B cell (primary cell): Measurements from ENCODE around the gene PLCD3. TPM values are rescaled to one million over a fixed set of nuclear protein-coding genes. Genes with fewer than 3 reads are reported as not detected.

Source experiments
- ATAC-seq: fragments of 200-7000 bp; cut with Tn5 transposase; one replicate; pipeline ENCODE4 v1.10.0; 2021; ENCODE audit warnings: low read depth, mild to moderate bottlenecking, moderate number of reproducible peaks, moderate library complexity
- CTCF ChIA-PET: fragments of 350-600 bp; sonication (Branson Sonifier 250); formaldehyde crosslinking; loops from one replicate; lab custom pipeline; 2021; ENCODE audit warnings: antibody characterized with exemption, inconsistent platforms; lab: Charles Lee
- POLR2A ChIA-PET: fragments of 350-600 bp; sonication (Branson Sonifier 250); formaldehyde crosslinking; loops from one replicate; lab custom pipeline; 2021; ENCODE audit warnings: antibody characterized with exemption; lab: Charles Lee
- DNase-seq: peaks from one replicate; pipeline ENCODE4 v3.0.0; 2013
- H2AFZ ChIP-seq: 2 replicates; pipeline ENCODE4 v1.6.1; 2012; ENCODE audit warnings: mild to moderate bottlenecking, low read depth, low read length; ENCODE audit not compliant: insufficient read depth, poor library complexity, severe bottlenecking
- H3K27ac ChIP-seq, 2 donors: 1 replicate in 1 of 2; 2 replicates in 1 of 2; pipeline ENCODE4 v1.5.1; 2012 to 2013; ENCODE audit warnings: low read length in 2 of 2, mild to moderate bottlenecking in 2 of 2, moderate library complexity in 1 of 2
- H3K27me3 ChIP-seq, 4 experiments: fragments of 200-600 bp in 1 of 4; sonication (generic) in 1 of 4; replicated peaks in 1 of 4; 1 replicate in 2 of 4; 2 replicates in 2 of 4; pipeline versions ENCODE4 v1.6.1 to v1.7.0; 2013 to 2016; ENCODE audit warnings: low read length in 3 of 4, mild to moderate bottlenecking in 2 of 4, mixed read lengths in 1 of 4, moderate library complexity in 1 of 4; ENCODE audit not compliant: insufficient read depth in 4 of 4, control insufficient read depth in 3 of 4; ENCODE audit errors: control extremely low read depth in 1 of 4
- H3K36me3 ChIP-seq, 2 experiments: replicated peaks in 1 of 2; 1 replicate in 1 of 2; 2 replicates in 1 of 2; pipeline versions ENCODE4 v1.6.1 to v1.7.1; 2013; ENCODE audit warnings: low read length in 1 of 2; ENCODE audit not compliant: insufficient read depth in 2 of 2, control insufficient read depth in 1 of 2; ENCODE audit errors: control extremely low read depth in 1 of 2, extremely low read depth in 1 of 2
- H3K4me1 ChIP-seq, 2 donors: fragments of 200-600 bp in 1 of 2; sonication (generic) in 1 of 2; 1 replicate in 1 of 2; 2 replicates in 1 of 2; pipeline versions ENCODE4 v1.5.1 to v1.6.1; 2013 to 2017; ENCODE audit warnings: low read length in 2 of 2; ENCODE audit not compliant: control insufficient read depth in 2 of 2, insufficient read depth in 2 of 2
- H3K4me2 ChIP-seq: replicated peaks from 2 replicates; pipeline ENCODE3; 2012; ENCODE audit warnings: mild to moderate bottlenecking, low read depth, low read length; ENCODE audit not compliant: poor library complexity, severe bottlenecking
- H3K4me3 ChIP-seq, 5 experiments: fragments of 200-600 bp in 1 of 5; sonication (generic) in 1 of 5; 1 replicate in 3 of 5; 2 replicates in 2 of 5; pipeline versions ENCODE4 v1.5.1 to v1.7.0; 2011 to 2016; ENCODE audit warnings: low read length in 4 of 5, mild to moderate bottlenecking in 4 of 5, low read depth in 2 of 5, control low read depth in 1 of 5, moderate library complexity in 1 of 5; ENCODE audit not compliant: insufficient read depth in 1 of 5; ENCODE audit errors: control extremely low read depth in 1 of 5, extremely low read depth in 1 of 5
- H3K79me2 ChIP-seq: fragments of 200-600 bp; sonication (generic); one replicate; pipeline ENCODE4 v1.6.0; 2016; ENCODE audit warnings: low read length; ENCODE audit not compliant: control insufficient read depth, insufficient read depth
- H3K9ac ChIP-seq: fragments of 200-600 bp; sonication (generic); 2 replicates; pipeline ENCODE4 v1.6.1; 2017; ENCODE audit warnings: mild to moderate bottlenecking, low read length, moderate library complexity
- H3K9me3 ChIP-seq, 3 donors: one replicate each; pipeline versions ENCODE4 v1.6.1 to v1.7.1; 2013; ENCODE audit warnings: low read length in 2 of 3; ENCODE audit not compliant: control insufficient read depth in 2 of 3, insufficient read depth in 1 of 3; ENCODE audit errors: control extremely low read depth in 1 of 3
- H4K20me1 ChIP-seq: 2 replicates; pipeline ENCODE4 v1.6.0; 2012; ENCODE audit warnings: mild to moderate bottlenecking, low read length; ENCODE audit not compliant: insufficient read depth, control insufficient read depth, poor library complexity, severe bottlenecking
- H3K27ac Mint-ChIP-seq: one replicate; pipeline ENCODE4 v1.8.0; 2021; ENCODE audit warnings: mixed read lengths
- H3K27me3 Mint-ChIP-seq: one replicate; pipeline ENCODE4 v1.8.0; 2021; ENCODE audit warnings: mixed read lengths
- H3K4me1 Mint-ChIP-seq: one replicate; pipeline ENCODE4 v1.8.0; 2021; ENCODE audit warnings: mixed read lengths
- H3K4me3 Mint-ChIP-seq: one replicate; pipeline ENCODE4 v1.8.0; 2021; ENCODE audit warnings: mixed read lengths
- H3K9me3 Mint-ChIP-seq: one replicate; pipeline ENCODE4 v1.8.0; 2022; ENCODE audit warnings: mixed read lengths; ENCODE audit not compliant: insufficient read depth
- EZH2 ChIP-seq: IDR thresholded peaks from 2 replicates; pipeline ENCODE4 v1.6.1; 2012; ENCODE audit warnings: borderline replicate concordance, low read depth, mild to moderate bottlenecking, moderate library complexity, low read length; ENCODE audit not compliant: insufficient read depth, poor library complexity, severe bottlenecking
- WGBS: methylation state at CpG from one replicate; pipeline ENCODE4 v1.1.5; 2013; ENCODE audit warnings: missing lambda C conversion rate; ENCODE audit not compliant: insufficient coverage; 5-methylcytosine and 5-hydroxymethylcytosine counted together
- intact Hi-C: fragments of 100-400 bp; cut with micrococcal nuclease; formaldehyde crosslinking; loops from one replicate; pipeline ENCODE4 v1.10.0; 2022
- polyA plus RNA-seq: library from polyadenylated mRNA; depleted of rRNA; stranded (reverse); fragments of >200 nt; gene quantifications from 2 replicates; pipeline ENCODE4 v1.2.3, GENCODE V29; 2012
- total RNA-seq, 2 donors: library from RNA; stranded (reverse); fragments of 120-200 nt in 1 of 2; gene quantifications; 1 replicate in 1 of 2; 2 replicates in 1 of 2; pipeline versions ENCODE4 v1.2.3 to v1.2.4, GENCODE V29; 2013 to 2022
- TF ChIP-seq, protein P1 (sequence below): fragments of 200-600 bp; IDR thresholded peaks from one replicate; pipeline ENCODE4 v1.8.0; 2022; ENCODE audit warnings: antibody characterized with exemption, mild to moderate bottlenecking

Gene PLCD3
- total and polyA plus RNA-seq, 2 donors (not counting 1 experiment from before 2014, with no cell fraction given), result 0.54 to 2.2 TPM

DNA sequence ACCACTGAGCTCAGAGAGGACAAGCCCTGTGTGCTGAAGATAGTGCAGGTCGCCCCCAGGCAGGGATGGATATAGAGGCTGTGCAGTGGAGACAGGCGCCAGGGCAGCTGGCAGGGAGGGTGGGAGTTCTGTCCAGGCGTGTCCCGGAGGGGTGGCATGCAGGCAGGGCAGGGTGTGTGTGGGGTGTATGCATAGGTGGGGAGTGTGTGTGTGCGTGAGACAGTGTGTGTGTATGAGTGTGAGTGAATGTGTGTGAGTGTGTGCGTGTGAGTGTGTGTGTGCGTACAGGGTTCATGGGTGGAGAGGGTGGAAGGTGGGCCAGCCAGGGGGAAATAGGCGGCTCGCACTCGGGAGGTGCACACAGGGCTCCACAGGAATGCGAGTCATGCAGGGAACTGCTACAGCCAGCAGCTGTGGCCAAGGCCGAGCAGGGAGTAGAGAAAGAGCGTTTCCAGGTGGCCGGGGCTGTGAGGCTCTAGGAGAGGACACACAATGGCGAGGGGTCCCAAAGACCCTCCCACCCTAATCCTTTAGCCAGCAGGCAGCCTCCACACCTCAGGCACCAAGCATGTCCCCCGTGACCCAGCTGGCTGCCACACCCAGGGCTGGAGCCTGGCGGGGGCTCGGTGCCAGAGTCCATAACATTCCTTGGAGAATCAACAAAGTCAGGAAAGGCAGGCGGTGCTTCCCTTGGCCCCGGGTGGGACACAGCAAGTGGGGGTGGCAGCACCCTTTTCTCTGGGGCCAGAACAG lies 4.6 kb downstream of the PLCD3 start:
- no peak overlapping the region for H3K27ac ChIP-seq
- no peak overlapping the region for H3K4me2 ChIP-seq
- no peaks in the 10 kb centered on the region for H3K9me3 Mint-ChIP-seq
- intact Hi-C loops, result no loop called here
- no peak for DNase-seq
- H3K79me2 ChIP-seq, result no peaks in the 10 kb centered on the region
- H2AFZ ChIP-seq, result no peak overlapping the region
- H4K20me1 ChIP-seq, result no peaks in the 10 kb centered on the region
- no peak overlapping the region for H3K4me3 Mint-ChIP-seq
- peaks cover 7 to 8% of the 10 kb centered on the region in 2 donors for H3K4me1 ChIP-seq
- no peak for TF ChIP-seq EZH2
- TF ChIP-seq, protein P1, sequence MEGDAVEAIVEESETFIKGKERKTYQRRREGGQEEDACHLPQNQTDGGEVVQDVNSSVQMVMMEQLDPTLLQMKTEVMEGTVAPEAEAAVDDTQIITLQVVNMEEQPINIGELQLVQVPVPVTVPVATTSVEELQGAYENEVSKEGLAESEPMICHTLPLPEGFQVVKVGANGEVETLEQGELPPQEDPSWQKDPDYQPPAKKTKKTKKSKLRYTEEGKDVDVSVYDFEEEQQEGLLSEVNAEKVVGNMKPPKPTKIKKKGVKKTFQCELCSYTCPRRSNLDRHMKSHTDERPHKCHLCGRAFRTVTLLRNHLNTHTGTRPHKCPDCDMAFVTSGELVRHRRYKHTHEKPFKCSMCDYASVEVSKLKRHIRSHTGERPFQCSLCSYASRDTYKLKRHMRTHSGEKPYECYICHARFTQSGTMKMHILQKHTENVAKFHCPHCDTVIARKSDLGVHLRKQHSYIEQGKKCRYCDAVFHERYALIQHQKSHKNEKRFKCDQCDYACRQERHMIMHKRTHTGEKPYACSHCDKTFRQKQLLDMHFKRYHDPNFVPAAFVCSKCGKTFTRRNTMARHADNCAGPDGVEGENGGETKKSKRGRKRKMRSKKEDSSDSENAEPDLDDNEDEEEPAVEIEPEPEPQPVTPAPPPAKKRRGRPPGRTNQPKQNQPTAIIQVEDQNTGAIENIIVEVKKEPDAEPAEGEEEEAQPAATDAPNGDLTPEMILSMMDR, result no peak
- ATAC-seq, result no peak
- CTCF ChIA-PET, result interaction anchor here (2.1 kb wide), 1 partner anchor 8 kb away, joined by 6 read pairs; the partner anchor contains the start of gene ACBD4
- no peaks in the 10 kb centered on the region for H3K4me1 Mint-ChIP-seq
- no peaks in the 10 kb centered on the region for H3K9me3 ChIP-seq
- no peak overlapping the region for H3K27ac Mint-ChIP-seq
- H3K27me3 ChIP-seq, result peaks cover 0 to 10% (median 2%) of the 10 kb centered on the region in 4 experiments
- POLR2A ChIA-PET, result no interaction called here
- H3K36me3 ChIP-seq, result no peaks in the 10 kb centered on the region
- WGBS, result 90% methylated on average over 18 of the region's 20 CpGs
- H3K4me3 ChIP-seq, result no peak overlapping the region
- H3K27me3 Mint-ChIP-seq, result peaks cover 4% of the 10 kb centered on the region
- H3K9ac ChIP-seq, result no peak overlapping the region

DNA sequence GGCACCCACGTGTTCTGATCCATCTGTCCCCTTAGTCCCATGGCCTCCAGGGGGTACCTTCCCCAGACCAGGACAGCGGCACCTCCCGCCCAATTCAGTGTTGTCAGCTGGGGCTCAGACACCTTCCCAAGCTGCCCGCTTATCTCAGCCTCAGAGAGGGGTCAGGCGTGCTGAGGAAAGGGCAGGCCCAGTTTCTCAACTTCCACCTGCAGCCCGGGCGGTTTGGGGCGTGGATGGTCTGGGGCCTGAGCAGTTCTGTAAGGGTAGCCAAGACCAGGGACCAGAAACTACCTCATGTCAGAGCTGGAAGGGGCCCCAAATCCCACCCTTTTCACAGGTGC lies 5.1 kb downstream of the PLCD3 start:
- H3K27me3 ChIP-seq, result peaks cover 0 to 10% (median 2%) of the 10 kb centered on the region in 4 experiments
- peaks cover 7 to 8% of the 10 kb centered on the region in 2 donors for H3K4me1 ChIP-seq
- no peak overlapping the region for H3K27ac Mint-ChIP-seq
- H3K9me3 ChIP-seq, result no peaks in the 10 kb centered on the region
- H3K4me3 ChIP-seq, result no peak overlapping the region
- 97% methylated on average over 8 of the region's 8 CpGs for WGBS
- H3K27me3 Mint-ChIP-seq, result peaks cover 4% of the 10 kb centered on the region
- CTCF ChIA-PET, result interaction anchor here (2.1 kb wide), 1 partner anchor 8 kb away, joined by 6 read pairs; the partner anchor contains the start of gene ACBD4
- DNase-seq (no peak), ATAC-seq (no peak)
- H3K36me3 ChIP-seq, result no peaks in the 10 kb centered on the region
- no peak overlapping the region for H3K9ac ChIP-seq
- intact Hi-C loops, result no loop called here
- POLR2A ChIA-PET, result no interaction called here
- H3K4me2 ChIP-seq, result no peak overlapping the region
- no peak overlapping the region for H3K4me3 Mint-ChIP-seq
- TF ChIP-seq, protein P1, result no peak
- TF ChIP-seq EZH2, result no peak
- H2AFZ ChIP-seq, result no peak overlapping the region
- no peaks in the 10 kb centered on the region for H3K79me2 ChIP-seq
- no peaks in the 10 kb centered on the region for H3K9me3 Mint-ChIP-seq
- no peak overlapping the region for H3K27ac ChIP-seq
- no peaks in the 10 kb centered on the region for H3K4me1 Mint-ChIP-seq
- H4K20me1 ChIP-seq, result no peaks in the 10 kb centered on the region
